HCT116 (cell line): ENCODE results near the gene WTAP.

Experiments used
- MAX ChIP-seq: IDR thresholded peaks from 2 replicates; pipeline ENCODE4 v1.6.1; 2012
- POLR2A ChIP-seq: IDR thresholded peaks from 2 replicates; pipeline ENCODE4 v1.7.0; 2011; ENCODE audit warnings: borderline replicate concordance; ENCODE audit not compliant: insufficient read depth, insufficient read length; ENCODE audit errors: extremely low read depth

- TF ChIP-seq POLR2A (no peak), MAX (no peak)
These were observed 25.8 kb upstream of the WTAP start for GRCh38 chr6:159701413-159701999.
